Caki2 (cell line): Measurements from ENCODE around the gene TCERG1L. TPM values are rescaled to one million over a fixed set of nuclear protein-coding genes. Genes with fewer than 3 reads are reported as not detected.

Experiments used
- DNase-seq: peaks from one replicate; pipeline ENCODE4 v3.0.0-alpha.2; 2015; ENCODE audit warnings: low read depth
- in situ Hi-C: cut with HindIII; loops from 2 replicates; pipeline ENCODE4 v1.10.0; 2016; ENCODE audit warnings: low sequenced_read_pairs, low pct_unique_long_range_greater_than_20kb, mixed read lengths
- total RNA-seq: library from RNA; depleted of rRNA; stranded (reverse); fragments of >200 nt; shearing (Covaris generic); gene quantifications from 2 replicates; pipeline ENCODE4 v1.2.3, GENCODE V29; 2014; ENCODE audit warnings: low replicate concordance

The TCERG1L gene
- total RNA-seq, 1 experiment from 2014 or later, result not detected

DNA sequence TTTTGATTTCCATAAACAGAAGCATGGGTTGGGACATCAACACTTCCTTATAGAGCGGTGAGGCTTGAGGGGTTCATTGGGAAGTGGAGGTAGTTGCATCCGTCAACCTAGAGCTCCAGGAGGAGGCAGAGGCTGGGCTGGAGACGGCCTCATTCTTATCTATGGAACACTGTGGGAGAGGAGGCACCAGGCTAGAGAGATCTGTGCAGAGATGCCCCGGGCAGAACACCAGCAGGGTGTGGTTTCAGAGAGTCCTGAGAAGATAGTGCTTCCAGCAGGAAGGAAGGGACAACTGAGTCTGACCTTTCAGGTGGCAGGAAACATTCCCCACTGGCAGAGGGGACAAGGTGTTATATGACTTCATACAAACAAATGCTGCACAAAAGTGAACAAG is 56.7 kb downstream of the TCERG1L start:
- in situ Hi-C loops, result no loop called here
- DNase-seq, result no peak

DNA sequence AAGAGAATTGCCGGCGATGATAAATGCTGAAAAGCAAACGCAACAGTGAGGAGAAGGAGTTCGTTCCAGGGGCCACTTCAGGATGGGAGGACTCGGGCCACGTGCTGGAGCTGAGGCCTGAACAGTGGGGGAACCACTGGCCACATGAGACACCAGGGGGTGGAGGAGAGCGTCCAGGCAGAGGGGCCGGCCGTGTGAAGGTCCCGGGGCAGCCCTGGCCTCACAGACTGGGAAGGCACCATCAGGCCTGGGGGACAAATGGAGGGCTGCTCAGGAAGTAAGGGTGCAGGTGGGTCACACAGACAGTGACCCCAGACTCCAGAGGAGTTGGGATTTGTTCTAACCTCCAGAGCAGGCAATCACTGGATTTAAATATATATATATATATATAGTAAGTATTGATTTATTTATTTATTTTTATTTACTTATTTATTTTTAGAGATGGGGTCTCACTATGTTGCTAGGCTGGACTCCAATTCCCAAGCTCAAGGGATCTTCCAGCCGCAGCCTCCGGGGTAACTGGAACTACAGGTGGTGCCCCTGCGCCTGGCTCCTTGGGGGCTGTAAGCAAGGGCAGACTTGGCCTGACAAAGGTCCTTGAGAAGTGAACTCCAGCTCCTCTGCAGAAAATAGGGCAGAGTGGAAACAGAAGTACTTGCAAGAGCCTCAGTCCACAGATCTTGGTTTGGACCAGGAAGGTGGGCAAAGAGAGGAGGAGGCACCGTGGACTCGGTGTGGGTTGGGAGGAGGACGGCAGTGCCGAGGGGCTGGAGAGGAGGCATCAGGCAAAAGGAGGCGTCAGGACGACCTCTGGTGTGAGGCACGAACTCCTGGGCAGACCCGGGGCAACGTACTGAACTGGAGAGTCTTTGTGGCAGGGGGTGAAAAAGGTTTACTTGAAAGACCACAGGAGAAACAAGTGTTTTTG is 57.3 kb downstream of the TCERG1L start:
- no peak for DNase-seq
- in situ Hi-C loops, result no loop called here

DNA sequence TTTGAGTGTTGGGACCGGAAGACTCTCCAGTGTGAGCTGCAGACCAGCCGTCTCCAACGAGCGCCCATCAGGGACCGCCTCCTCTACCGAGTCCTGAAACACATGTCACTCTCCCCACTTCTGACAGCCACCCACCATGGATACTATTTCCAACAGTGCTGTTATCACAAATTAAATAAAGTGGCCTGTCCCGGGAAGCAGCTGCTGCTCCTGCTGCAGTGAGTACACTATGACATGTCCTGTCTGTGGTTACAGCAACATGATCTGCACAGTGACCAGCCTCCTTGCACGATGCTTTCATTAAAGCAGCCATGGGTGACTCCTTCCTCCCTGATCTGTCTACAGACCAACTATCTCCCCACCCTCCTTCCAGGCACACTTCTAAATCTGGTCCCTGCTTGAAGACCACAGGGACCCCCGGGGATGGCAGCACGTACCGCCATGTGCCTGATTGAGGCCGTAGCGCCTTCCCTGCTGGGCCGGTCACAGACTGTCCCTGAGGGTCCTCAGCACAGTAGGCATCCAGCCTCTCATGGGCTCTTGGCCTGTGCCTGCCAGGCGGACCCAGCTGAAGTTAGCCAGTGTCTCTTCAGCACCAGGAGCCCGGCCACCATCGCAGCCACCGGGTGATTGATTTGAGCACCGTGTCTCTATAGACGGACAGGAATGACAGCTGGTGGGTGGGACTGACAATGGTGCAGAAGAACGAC is 58.8 kb downstream of the TCERG1L start:
- in situ Hi-C loops, result no loop called here
- DNase-seq, result no peak

DNA sequence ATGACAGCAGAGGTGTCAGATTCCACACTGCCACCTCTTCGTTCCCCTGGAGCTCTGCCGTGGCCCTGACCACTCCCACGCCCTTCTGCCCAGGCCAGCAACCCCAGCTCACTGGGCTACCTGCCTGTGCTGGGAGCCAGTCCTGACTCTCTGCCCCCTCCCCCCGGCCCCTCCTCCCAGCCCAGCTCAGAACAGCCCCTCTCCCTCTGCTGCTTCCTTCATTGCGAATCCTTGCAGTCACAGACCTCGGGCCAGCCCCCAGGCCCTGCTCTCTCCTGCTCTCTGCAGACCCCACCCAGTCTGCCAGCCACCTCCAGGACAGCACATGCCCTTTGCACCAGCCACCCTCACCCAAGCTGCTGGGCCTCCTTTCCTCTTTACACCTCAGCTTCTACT is 60.4 kb downstream of the TCERG1L start:
- in situ Hi-C loops, result no loop called here
- DNase-seq, result no peak

DNA sequence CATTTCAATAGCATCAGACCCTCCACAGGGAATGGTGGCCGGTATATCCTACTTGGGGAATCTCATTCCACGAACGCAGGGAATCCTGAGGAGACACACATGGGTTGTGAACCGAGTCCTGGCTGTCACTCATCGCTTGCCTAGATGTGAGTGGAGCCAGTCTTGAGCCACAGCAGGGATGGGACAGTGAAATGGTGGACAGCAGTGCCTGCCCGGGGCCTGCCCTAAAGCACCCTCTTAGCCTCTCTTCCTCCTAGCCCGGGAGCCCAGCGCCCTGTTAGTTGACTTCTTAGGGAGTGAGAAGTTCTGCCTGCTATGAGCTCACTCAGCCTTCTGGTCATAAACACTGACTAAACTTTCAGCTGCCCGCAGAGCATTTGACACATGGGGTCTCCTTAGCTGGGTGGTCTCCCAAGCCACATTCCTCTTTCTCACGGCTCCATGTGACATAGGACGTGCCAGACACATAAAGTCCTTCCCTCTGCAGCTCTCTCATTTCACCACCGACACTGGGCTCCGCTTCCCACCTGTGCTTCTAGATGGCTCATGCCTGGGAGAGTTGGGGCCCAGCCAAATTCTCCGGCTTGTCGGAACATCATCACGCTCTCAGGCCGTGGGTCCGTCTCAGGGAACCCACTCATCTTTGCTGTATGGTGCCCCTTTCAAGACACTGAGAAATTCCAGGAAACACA is 60.9 kb downstream of the TCERG1L start:
- DNase-seq, result no peak
- in situ Hi-C loops, result no loop called here

DNA sequence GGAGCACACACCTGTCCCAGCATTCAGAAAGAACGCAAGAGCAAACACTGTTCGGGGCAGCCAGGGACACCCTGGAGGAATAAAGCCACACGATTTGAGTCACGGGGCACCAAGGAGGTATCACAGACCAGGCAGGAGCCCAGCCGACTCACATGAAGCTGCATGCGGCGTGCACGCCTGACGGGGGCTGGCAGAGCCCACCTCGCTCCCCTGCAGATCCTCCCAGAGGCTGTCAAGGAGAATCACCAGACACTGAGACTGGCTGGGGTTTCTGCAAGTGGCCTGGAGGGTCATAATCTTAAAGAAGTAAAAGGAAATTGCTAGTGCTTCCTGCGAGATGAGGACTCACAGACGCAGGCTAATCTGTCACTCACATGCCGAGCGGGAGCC is 61.6 kb downstream of the TCERG1L start:
- in situ Hi-C loops, result no loop called here
- no peak for DNase-seq

DNA sequence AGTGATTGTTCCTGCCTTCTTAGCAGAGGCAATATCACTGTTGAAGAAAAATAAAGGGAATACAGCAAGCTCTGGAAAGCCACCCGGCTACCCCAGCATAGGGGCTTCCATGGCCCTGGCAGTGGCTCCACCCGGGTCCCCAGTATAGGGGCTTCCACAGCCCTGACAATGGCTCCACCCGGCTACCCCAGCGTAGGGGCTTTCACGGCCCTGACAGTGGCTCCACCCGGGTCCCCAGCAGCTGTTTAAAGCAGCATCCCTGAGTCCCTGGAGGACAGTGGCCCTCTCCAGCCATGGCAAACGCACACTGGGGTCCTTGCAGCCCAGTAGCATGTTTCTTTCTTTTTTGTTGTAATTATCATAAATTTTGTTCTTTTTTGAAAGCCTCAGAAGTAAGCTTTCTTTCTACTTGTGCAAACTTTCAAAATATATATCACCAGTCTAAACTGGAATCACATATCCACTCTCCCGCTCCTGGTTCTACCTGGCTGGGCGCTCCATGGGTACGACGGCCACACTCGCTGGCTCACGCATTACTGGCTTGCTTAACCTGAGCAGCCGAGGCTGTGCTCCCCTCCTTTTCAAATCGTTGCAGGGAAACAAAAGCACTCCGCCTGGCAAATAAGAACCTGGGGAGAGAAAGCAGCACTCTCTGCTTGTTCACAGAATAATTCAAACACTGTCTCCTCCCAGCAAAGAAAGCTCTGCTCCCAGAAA is 62.1 kb downstream of the TCERG1L start:
- no peak for DNase-seq
- in situ Hi-C loops, result no loop called here

DNA sequence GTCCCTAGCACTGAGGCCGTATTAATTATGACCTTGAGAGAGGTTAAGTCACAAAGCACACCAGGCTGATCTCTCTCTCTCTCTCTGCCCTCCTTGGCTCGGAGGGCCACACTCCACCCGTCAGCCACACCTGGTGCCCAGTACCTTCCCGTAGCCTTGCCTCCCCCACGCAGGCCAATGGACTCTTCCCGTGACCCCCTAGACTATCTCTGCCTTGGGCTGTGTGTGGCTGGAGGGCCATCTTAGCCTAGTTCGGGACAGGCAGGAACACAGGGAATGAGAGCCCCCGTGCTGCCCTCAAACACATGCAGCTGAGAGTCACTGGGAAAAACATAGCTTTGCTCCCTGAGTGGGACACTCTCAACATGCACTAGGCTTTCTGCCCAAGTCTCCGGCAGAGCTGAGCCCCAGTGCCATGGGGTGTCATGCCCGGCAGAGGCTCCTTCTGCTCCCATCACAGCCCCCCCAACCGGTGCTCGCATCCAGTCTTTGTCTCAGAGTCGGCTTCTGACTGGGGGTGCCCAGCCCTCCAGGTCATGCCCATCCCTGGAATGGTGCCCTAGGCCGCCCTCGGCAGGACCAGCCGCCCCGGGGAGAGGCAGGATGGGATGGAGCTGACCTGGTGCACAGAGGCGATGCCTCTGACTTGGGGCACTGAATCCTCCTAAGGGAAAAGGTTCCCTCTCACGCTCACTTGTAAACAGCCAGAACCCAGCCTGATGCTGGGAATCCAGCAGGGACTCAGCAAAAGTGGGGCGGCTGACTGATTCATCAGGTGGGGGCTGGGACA is 63.0 kb downstream of the TCERG1L start:
- in situ Hi-C loops, result no loop called here
- DNase-seq, result no peak

DNA sequence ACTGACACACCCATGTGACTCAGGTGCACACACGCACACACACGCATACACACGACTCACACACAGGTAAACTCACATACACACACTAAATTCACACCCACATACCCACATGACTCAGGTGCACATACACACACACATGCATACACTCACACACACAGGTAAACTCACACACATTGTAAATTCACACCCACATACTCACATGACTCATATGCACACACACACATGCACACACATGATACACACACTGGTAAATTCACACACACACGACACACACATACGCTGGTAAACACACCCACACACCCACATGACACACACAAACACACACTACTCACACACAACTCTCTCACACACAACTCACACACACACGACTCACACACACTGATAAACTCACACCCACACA is 63.6 kb downstream of the TCERG1L start:
- in situ Hi-C loops, result no loop called here
- no peak for DNase-seq

DNA sequence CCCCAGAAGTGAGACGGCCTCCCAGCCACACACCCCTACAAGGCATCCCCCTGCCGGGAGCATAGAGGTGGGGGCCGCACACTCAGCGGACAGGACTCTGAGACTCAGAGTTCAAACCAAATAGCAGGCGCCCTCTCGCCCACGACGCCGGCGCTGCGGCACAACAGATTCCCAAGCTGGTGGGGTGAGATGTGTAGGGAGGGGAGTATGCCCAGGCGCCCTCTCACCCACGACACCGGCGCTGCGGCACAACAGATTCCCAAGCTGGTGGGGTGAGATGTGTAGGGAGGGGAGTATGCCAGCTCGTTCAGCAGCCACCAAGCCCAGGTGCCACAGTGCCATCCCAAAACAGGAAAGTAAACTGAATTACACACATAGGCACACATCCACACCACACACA is 64.7 kb downstream of the TCERG1L start:
- in situ Hi-C loops, result no loop called here
- DNase-seq, result no peak

DNA sequence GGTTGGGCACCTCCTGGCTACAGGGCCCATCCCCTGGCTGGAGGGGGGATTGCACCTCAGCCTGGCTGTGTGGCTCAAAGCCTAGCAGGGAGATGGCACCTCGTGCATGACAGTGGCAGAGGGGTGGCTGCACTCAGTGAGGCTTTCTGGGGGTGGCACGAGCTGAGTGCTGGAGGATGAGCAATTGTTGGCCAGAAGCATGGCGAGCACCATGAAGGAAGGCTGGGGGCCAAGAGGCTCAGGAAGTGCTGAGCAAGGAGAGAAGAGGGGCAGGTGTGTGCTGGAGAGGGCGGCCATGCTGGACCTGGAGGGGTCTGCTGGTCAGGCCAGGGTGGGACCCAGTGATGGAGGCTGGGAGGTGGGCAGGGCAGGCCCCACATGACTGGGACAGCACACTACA is 65.4 kb downstream of the TCERG1L start:
- in situ Hi-C loops, result no loop called here

DNA sequence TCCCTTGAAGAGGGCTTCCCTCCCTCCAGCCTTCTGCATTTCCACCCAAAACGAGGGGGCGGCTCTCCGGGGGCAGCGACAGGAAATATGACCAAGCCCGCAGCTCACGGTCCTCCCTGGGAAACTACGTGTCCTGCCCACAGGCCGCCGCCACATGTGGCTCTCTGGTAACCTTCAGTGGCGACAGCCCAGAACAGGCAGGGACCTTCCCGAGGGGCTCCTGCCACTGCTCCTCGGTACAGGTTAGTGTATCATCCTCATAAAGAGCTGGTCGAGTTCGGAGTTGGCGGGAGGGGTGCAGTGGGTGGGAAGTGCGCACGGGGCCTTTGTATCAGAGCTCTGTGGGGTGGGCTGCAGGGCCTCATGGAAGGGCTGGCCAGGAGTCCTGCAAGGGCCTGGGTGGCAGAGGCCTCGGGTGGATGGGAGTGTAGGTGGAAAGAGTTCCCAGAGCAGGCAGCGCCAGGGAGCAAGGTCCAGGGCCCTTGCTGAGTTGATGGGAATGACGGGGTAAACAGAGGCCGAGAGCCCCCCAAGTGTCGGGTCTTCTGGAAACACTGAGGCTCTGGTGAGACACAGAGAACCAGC is 66.0 kb downstream of the TCERG1L start:
- DNase-seq, result no peak
- in situ Hi-C loops, result no loop called here

More for the DNA sequence above, 65.4 kb downstream of the TCERG1L start:
- DNase-seq, result no peak

DNA sequence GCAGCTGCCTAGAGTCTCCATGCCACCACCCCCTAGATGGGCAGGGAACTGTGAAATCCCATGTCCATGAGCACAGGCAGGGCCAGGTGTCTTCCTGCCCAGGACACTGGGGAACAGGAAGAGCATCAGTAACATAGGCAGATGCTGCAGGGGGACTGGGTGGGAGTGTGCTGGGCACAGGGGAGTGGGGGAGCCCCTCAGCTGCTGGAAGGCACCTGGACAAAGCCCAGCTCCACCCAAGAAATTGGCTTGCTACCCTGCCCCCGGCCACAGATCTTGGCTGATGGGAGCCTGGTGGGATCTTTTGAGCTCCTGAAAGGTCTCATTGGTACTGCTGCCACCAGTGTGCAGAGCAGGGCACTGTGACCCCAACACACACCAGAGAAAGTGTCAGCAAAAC is 66.7 kb downstream of the TCERG1L start:
- no peak for DNase-seq
- in situ Hi-C loops, result no loop called here

DNA sequence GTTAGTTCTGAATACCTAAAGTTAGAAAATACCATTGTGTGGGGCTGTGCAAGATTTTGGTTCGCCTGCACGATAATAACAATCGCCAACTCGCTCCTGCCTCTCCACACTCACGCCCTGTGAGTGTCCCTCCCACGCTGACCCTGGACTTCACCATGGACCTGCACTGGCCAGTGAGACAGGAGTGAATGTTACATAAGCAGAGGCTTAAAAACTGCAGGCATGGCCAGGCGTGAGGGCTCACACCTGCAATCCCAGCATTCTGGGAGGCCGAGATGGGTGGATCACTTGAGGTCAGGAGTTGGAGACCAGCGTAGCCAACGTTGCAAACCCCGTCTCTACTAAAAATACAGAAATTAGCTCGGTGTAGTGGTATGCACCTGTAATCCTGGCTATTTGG is 68.4 kb downstream of the TCERG1L start:
- DNase-seq, result no peak
- in situ Hi-C loops, result no loop called here

DNA sequence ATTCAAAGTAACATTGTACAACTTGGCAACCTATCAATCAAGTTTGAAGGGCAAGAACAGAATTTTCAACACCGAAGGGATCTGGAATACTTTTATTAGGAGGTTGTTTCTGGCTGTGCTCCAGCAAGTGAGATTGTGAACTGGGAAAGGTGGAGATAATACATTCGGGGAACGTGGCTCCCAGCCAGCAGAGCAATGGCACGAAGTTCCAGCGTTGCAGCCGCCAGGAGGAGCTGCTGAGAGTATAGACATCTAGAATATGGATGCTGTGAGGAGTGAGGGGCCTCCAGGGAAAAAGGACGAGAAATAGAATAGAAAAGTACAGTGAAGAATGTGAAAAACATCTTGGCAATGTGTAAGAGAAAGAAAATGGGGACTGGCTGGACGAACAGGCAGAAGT is 69.5 kb downstream of the TCERG1L start:
- in situ Hi-C loops, result no loop called here
- peak; percentile 10 for DNase-seq

DNA sequence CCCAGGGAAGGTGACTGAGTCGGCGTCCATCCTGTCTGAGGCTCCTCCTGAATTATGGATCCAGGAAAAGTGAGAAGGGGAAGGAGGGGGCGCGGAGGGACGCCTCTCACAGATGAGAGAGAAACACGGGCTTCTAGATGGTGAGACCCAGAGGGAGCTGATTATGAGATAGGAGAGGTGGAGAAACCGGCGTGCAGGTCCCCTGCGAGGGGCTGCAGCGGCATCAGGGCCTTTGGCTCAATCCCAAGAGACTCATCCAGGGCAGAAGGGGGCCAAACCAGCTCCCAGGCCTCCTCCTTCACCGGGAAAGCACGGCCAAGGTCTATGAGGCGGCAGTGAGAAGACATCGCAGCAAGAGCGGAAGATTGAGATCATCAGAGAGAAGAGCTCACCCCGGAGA is 70.8 kb downstream of the TCERG1L start:
- in situ Hi-C loops, result no loop called here
- no peak for DNase-seq

DNA sequence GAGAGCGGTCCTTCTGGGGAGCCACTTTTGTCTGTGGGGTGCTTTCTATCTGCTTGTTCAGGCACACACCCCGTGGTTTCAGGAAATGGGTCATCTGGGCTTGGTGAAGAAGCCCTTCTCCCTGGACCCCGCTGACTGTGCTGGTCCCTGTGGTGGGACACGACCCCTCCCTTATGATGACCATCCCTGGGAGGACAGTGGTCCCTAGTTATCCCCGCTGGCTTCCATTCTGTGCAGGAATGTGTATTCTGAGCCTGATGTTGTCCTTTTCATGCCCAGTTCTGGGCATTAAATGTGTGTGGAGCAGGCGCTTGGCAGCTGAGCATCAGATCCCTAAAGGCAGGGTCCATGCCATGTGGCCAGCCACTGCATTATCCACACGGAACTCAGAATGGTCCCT is 71.6 kb downstream of the TCERG1L start:
- in situ Hi-C loops, result no loop called here

More for the DNA sequence above, 71.6 kb downstream of the TCERG1L start:
- no peak for DNase-seq
